GM13976 (cell line): ENCODE measurements around the gene C19orf81.
A peak's percentile ranks its signal among the peaks of the same experiment; 100 is the strongest.

ENCODE experiments used
- DNase-seq: peaks from one replicate; pipeline ENCODE4 v3.0.0; 2012; ENCODE audit warnings: low spot score
- CTCF ChIP-seq: IDR thresholded peaks from 2 replicates; pipeline ENCODE4 v1.5.1; 2012; ENCODE audit warnings: borderline replicate concordance, mild to moderate bottlenecking; ENCODE audit not compliant: insufficient read depth; ENCODE audit errors: extremely low read depth, missing control alignments, control extremely low read depth
- in situ Hi-C: fragments of 300-500 bp; cut with MboI; formaldehyde crosslinking; loops from one replicate; pipeline ENCODE4 v1.12.0; 2022; ENCODE audit warnings: low sequenced_read_pairs, mixed read lengths, inconsistent platforms; ENCODE audit not compliant: unreplicated experiment

The C19orf81 gene

DNA sequence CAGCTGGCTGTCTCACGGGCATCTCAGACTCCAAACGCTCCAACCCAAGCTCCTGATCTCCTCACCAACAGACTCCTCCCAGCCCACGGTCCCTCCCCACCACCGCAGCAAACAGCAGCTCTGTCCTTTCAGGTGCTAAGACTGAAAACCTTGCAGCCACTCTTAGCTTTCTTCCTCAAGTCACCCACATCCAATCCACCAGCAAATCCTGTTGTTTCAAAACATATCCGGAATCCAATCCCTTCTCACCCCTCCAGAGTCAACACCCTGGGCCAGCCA is 20.8 kb downstream of the C19orf81 start:
- TF ChIP-seq CTCF, result no peak
- in situ Hi-C loops, result no loop called here
- DNase-seq, result no peak

GRCh38 chr19:50673118-50673517 is 23.9 kb downstream of the C19orf81 start:
- TF ChIP-seq CTCF, result no peak
- in situ Hi-C loops, result no loop called here
- no peak for DNase-seq

GRCh38 chr19:50676625-50677197 is 27.5 kb downstream of the C19orf81 start:
- DNase-seq, result no peak
- TF ChIP-seq CTCF, result no peak

DNA sequence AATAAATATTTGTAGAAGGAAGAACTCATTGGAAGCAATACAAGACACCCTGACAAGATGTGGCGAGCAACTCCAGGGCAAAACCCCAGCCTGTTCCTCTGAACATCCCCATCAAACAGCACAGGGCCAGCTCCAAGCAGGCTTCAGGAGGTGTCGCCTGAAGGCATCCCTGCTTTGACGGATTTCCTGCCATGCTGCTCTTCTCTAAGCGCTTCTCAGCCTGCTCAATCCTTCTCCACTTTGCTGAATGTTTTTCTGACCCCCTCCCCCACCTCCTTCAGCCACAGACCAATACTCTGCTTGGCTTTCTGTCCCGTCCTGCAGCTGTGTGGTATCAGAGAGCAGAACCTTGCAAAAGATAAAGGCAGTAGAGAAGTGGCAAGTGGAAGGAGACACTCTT is 28.4 kb downstream of the C19orf81 start:
- no peak for DNase-seq
- in situ Hi-C loops, result no loop called here
- no peak for TF ChIP-seq CTCF

More at GRCh38 chr19:50676625-50677197, 27.5 kb downstream of the C19orf81 start:
- in situ Hi-C loops, result no loop called here

GRCh38 chr19:50678323-50678722 is 29.1 kb downstream of the C19orf81 start:
- no peak for DNase-seq
- in situ Hi-C loops, result no loop called here
- TF ChIP-seq CTCF, result no peak

- TF ChIP-seq CTCF, result no peak
- in situ Hi-C loops, result no loop called here
- DNase-seq, result peak; percentile 98
Measured at GRCh38 chr19:50679177-50680125, 30.2 kb downstream of the C19orf81 start.
